GM10266 (cell line): Measurements from ENCODE around the gene PTPRT.

Experiments used
- DNase-seq: peaks from one replicate; pipeline ENCODE4 v3.0.0; 2012; ENCODE audit errors: extremely low spot score
- TF ChIP-seq, protein P1 (sequence below): IDR thresholded peaks from 2 replicates; pipeline ENCODE4 v1.5.1; 2012; ENCODE audit warnings: mild to moderate bottlenecking, low read depth; ENCODE audit not compliant: control insufficient read depth, insufficient read depth; ENCODE audit errors: missing control alignments

PTPRT gene

DNA sequence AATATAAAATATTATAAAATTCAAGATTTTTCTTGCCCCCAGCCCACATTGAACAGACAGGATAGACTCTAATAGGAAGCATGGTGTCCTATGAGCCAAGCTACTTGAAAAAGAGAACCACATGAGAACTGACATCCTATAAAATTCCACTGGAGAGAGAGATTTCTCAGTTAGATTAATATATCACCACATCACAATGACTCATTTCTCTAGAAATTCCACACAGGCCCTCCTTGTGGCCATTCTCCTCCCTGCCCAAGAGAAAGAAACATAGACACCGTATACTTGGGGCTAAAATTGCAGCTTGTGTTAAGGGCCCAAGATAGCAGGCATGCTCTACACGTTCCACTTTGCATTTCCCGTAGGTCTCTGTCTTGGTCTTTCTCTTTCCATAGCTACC is 481.4 kb downstream of the PTPRT start:
- no peak for DNase-seq

DNA sequence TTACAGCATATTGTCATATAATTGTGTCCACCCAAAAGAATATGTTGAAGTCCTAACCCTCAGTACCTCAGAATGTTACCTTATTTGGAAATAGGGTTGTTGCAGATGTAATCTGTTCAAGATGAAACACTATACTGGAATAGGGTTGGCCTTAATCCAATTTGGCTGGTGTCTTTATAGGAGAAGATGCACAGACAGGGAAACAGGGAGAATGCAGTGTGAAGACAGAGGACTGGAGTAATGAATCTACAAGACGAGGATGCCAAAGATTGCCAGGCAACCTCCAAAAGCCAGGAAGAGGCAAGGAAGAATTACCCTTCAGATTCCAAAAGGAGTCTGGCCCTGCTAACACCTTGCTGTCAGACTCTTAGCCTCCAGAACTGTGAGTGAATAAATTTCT is 482.9 kb downstream of the PTPRT start:
- TF ChIP-seq, protein P1, sequence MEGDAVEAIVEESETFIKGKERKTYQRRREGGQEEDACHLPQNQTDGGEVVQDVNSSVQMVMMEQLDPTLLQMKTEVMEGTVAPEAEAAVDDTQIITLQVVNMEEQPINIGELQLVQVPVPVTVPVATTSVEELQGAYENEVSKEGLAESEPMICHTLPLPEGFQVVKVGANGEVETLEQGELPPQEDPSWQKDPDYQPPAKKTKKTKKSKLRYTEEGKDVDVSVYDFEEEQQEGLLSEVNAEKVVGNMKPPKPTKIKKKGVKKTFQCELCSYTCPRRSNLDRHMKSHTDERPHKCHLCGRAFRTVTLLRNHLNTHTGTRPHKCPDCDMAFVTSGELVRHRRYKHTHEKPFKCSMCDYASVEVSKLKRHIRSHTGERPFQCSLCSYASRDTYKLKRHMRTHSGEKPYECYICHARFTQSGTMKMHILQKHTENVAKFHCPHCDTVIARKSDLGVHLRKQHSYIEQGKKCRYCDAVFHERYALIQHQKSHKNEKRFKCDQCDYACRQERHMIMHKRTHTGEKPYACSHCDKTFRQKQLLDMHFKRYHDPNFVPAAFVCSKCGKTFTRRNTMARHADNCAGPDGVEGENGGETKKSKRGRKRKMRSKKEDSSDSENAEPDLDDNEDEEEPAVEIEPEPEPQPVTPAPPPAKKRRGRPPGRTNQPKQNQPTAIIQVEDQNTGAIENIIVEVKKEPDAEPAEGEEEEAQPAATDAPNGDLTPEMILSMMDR, result no peak

More for the DNA sequence above, 481.4 kb downstream of the PTPRT start:
- TF ChIP-seq, protein P1, result no peak

DNA sequence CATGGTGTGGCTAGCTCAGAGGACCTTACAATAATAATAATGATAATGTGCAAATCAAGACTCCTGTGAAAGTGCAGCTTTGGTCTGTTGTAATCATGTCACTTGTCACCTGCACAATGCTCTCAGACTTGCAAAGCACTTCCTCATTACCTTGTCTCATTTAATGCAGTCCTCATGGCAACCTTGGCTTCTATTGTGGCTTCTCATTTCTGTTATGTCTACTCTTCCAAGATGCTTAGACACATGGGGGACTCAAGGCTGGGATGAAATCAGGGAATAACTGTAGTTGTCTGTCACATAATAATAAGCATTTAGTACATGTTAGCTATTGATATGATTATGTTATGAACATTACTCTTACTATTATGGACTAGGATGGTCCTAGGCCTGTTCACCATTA is 484.2 kb downstream of the PTPRT start:
- TF ChIP-seq, protein P1, result no peak

More for the DNA sequence above, 482.9 kb downstream of the PTPRT start:
- DNase-seq, result no peak

DNA sequence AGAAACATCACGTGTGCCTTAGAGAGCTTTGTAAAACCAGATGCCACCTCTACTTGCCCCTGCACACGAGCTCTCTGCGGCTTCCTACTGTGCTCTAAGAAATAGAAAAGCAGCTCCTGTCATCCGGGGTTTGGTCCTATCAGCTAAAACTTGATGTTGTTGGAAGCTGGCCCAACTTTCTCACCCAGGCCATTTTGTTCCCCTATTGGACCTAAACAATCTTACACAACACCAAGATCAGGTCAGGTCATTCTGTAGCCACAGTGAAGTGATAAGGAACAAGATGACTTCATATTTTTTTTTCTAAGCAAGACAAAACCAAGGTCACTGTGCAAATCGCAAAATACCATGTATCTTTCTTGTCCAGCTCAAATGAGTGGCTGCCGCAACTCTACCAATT is 486.0 kb downstream of the PTPRT start:
- DNase-seq, result no peak
- TF ChIP-seq, protein P1, result no peak

More for the DNA sequence above, 484.2 kb downstream of the PTPRT start:
- no peak for DNase-seq

DNA sequence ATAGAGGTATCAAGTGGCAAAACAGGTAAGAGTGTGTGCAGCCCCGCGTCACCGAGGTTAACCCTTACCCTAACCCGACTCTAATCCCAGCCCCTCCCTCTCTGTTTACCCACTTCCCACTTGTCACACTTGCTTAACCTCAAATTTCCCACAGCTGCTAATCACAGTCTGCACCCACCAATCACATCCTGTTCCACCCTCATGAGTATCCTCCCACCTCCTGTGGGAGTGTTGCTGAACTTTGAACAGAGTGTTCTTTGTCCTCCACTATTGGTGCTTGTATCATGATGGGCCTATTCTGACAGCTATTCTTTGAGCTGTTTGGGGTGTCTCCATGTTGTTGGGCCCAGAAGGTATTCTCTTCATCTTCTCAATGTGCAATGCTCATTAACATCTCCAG is 487.8 kb downstream of the PTPRT start:
- TF ChIP-seq, protein P1, result no peak
- DNase-seq, result no peak

DNA sequence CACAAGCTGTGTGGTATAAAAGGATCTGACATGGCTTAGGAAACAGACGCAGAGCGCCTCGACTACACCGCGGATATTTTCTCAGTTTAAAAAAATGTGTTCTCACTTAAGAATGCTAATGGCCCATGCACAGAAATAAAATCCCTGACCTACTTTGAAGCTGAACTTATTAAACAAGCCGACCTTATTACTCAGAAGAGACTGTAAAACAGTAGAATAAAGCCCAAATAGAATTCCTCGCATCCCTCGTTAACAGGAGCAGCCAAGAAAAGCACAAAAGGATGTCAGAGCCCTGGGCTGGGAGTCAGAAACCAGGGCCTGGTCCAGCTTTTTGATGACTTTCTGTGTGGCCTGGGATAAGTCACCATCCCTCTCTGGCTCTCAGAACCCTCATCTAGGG is 489.3 kb downstream of the PTPRT start:
- no peak for DNase-seq
- TF ChIP-seq, protein P1, result no peak

DNA sequence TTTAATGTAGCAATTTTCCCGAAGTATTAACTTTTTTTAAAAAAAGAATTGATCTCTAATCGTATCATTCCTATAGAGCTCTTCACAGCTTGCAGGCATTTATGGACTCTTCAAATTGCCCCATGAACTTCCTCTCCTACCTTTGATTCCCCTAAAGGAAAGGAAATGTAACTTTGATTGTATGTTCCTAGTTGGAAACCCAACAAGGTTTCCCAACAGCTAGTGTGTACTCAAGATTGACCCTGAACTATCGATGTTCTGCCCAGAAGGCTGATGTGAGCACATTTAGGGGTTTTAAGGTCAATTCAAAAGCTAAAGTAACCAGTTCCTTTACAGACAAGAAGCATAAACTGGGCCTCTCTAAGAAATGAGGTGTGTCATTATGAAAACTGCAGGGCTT is 491.7 kb downstream of the PTPRT start:
- TF ChIP-seq, protein P1, result no peak
- DNase-seq, result no peak
